Mesenchymal stem cell (in vitro differentiated cells and primary cell): ENCODE results near the gene TOM1.
"Not testable (repeated sequence)": the region's sequence is repeated elsewhere in the genome, so short reads cannot be mapped to it uniquely, and the experiment has no call there.

Experiments used
- DNase-seq: peaks from one replicate; pipeline ENCODE4 v3.0.0-alpha.2; 2013
- H2AFZ ChIP-seq: one replicate; pipeline ENCODE4 v1.6.1; 2013; ENCODE audit warnings: low read depth, mild to moderate bottlenecking, control low read depth, inconsistent platforms, low read length, moderate library complexity
- H2AK5ac ChIP-seq: 2 replicates; pipeline ENCODE4 v1.6.1; 2013; ENCODE audit warnings: low read length, moderate library complexity, mild to moderate bottlenecking, inconsistent platforms; ENCODE audit not compliant: severe bottlenecking
- H2BK120ac ChIP-seq: one replicate; pipeline ENCODE4 v1.6.1; 2013; ENCODE audit warnings: low read depth, mild to moderate bottlenecking, inconsistent platforms, low read length, moderate library complexity
- H2BK12ac ChIP-seq, 2 experiments: one replicate each; pipeline ENCODE4 v1.6.1; 2013; ENCODE audit warnings: inconsistent platforms in 2 of 2, low read length in 2 of 2, mild to moderate bottlenecking in 2 of 2, moderate library complexity in 2 of 2, control low read depth in 1 of 2
- H2BK15ac ChIP-seq: one replicate; pipeline ENCODE4 v1.6.1; 2013; ENCODE audit warnings: mild to moderate bottlenecking, low read depth, inconsistent platforms; ENCODE audit not compliant: poor library complexity, severe bottlenecking
- H2BK5ac ChIP-seq: 2 replicates; pipeline ENCODE4 v1.6.1; 2013; ENCODE audit warnings: low read depth, mild to moderate bottlenecking, low read length, control low read depth, inconsistent platforms; ENCODE audit not compliant: poor library complexity, severe bottlenecking
- H3K14ac ChIP-seq, 2 experiments: one replicate each; pipeline ENCODE4 v1.6.1; 2013; ENCODE audit warnings: inconsistent platforms in 2 of 2, low read length in 2 of 2, control low read depth in 1 of 2, mild to moderate bottlenecking in 1 of 2, moderate library complexity in 1 of 2
- H3K18ac ChIP-seq, 2 experiments: one replicate each; pipeline ENCODE4 v1.6.1; 2013; ENCODE audit warnings: inconsistent platforms in 2 of 2, low read length in 2 of 2, control low read depth in 1 of 2, low read depth in 1 of 2, mild to moderate bottlenecking in 1 of 2
- H3K23ac ChIP-seq, 2 experiments: one replicate each; pipeline ENCODE4 v1.6.1; 2013; ENCODE audit warnings: inconsistent platforms in 2 of 2, low read length in 2 of 2, mild to moderate bottlenecking in 2 of 2, moderate library complexity in 2 of 2, control low read depth in 1 of 2
- H3K27ac ChIP-seq: 2 replicates; pipeline ENCODE4 v1.5.1; 2013; ENCODE audit warnings: mild to moderate bottlenecking, moderate library complexity, low read length, control low read depth, inconsistent platforms; ENCODE audit not compliant: poor library complexity, severe bottlenecking
- H3K27me3 ChIP-seq, 2 experiments: 2 replicates each; pipeline versions ENCODE4 v1.6.1 to v1.7.0; 2013; ENCODE audit warnings: low read length in 2 of 2, mild to moderate bottlenecking in 2 of 2, moderate library complexity in 2 of 2, control low read depth in 1 of 2, inconsistent platforms in 1 of 2; ENCODE audit not compliant: control insufficient read depth in 1 of 2, insufficient read depth in 1 of 2
- H3K36me3 ChIP-seq, 2 experiments: 2 replicates each; pipeline versions ENCODE4 v1.6.1 to v1.7.0; 2013; ENCODE audit warnings: low read length in 2 of 2, control low read depth in 1 of 2, inconsistent platforms in 1 of 2, low read depth in 1 of 2, mild to moderate bottlenecking in 1 of 2; ENCODE audit not compliant: insufficient read depth in 2 of 2, control insufficient read depth in 1 of 2
- H3K4ac ChIP-seq, 2 experiments: one replicate each; pipeline ENCODE4 v1.6.1; 2013; ENCODE audit warnings: inconsistent platforms in 2 of 2, low read length in 2 of 2, mild to moderate bottlenecking in 2 of 2, moderate library complexity in 2 of 2, control low read depth in 1 of 2, low read depth in 1 of 2
- H3K4me1 ChIP-seq: 2 replicates; pipeline ENCODE4 v1.6.1; 2013; ENCODE audit warnings: low read depth, low read length, control low read depth; ENCODE audit not compliant: control insufficient read depth, insufficient read depth
- H3K4me2 ChIP-seq: 2 replicates; pipeline ENCODE4 v1.6.1; 2013; ENCODE audit warnings: low read length, mild to moderate bottlenecking, inconsistent platforms; ENCODE audit not compliant: poor library complexity, severe bottlenecking
- H3K4me3 ChIP-seq, 2 experiments: 2 replicates each; pipeline versions ENCODE4 v1.5.1 to v1.7.0; 2013; ENCODE audit warnings: low read length in 2 of 2, mild to moderate bottlenecking in 2 of 2, control low read depth in 1 of 2, low read depth in 1 of 2; ENCODE audit not compliant: insufficient read depth in 1 of 2
- H3K79me1 ChIP-seq: replicated peaks from 2 replicates; pipeline ENCODE4 v1.6.1; 2013; ENCODE audit warnings: mild to moderate bottlenecking, control low read depth, low read length, inconsistent platforms; ENCODE audit not compliant: poor library complexity, severe bottlenecking
- H3K9ac ChIP-seq: 2 replicates; pipeline ENCODE4 v1.7.0; 2013; ENCODE audit warnings: mild to moderate bottlenecking, low read length, moderate library complexity
- H3K9me3 ChIP-seq: 2 replicates; pipeline ENCODE4 v1.7.0; 2013; ENCODE audit warnings: mild to moderate bottlenecking, low read length; ENCODE audit not compliant: control insufficient read depth
- H4K8ac ChIP-seq: one replicate; pipeline ENCODE4 v1.6.1; 2013; ENCODE audit warnings: inconsistent platforms, mild to moderate bottlenecking, low read length, moderate library complexity
- H4K91ac ChIP-seq: one replicate; pipeline ENCODE4 v1.6.1; 2013; ENCODE audit warnings: mild to moderate bottlenecking, low read length, inconsistent platforms
- WGBS: methylation state at CpG from one replicate; pipeline ENCODE4 v1.1.7; 2013; ENCODE audit warnings: mixed read lengths; 5-methylcytosine and 5-hydroxymethylcytosine counted together

TOM1 gene

GRCh38 chr22:35393116-35394010 lies 93.7 kb downstream of the TOM1 start:
- H4K8ac ChIP-seq: no peak overlapping the region
- peaks cover 14% of the 10 kb centered on the region for H3K4me1 ChIP-seq
- no peak overlapping the region for H2BK12ac ChIP-seq
- peaks cover 20 to 60% of the 10 kb centered on the region in 2 experiments for H3K36me3 ChIP-seq
- H3K18ac ChIP-seq: no peak overlapping the region
- WGBS: 95% methylated on average over 16 of the region's 16 CpGs
- H2AK5ac ChIP-seq: no peak overlapping the region
- H3K9me3 ChIP-seq: no peaks in the 10 kb centered on the region
- no peak overlapping the region for H3K4ac ChIP-seq
- no peaks in the 10 kb centered on the region for H3K27me3 ChIP-seq
- H2BK15ac ChIP-seq: no peak overlapping the region
- no peak overlapping the region for H2BK120ac ChIP-seq
- no peak overlapping the region for H3K27ac ChIP-seq
- no peak overlapping the region for H3K4me3 ChIP-seq
- no peak overlapping the region for H4K91ac ChIP-seq
- H2AFZ ChIP-seq: no peak overlapping the region
- H3K79me1 ChIP-seq: no peaks in the 10 kb centered on the region
- H2BK5ac ChIP-seq: no peak overlapping the region
- no peak overlapping the region for H3K4me2 ChIP-seq
- H3K9ac ChIP-seq: peak overlapping the region; percentile 45
- no peak overlapping the region for H3K23ac ChIP-seq
- no peak for DNase-seq
- H3K14ac ChIP-seq: no peak overlapping the region

GRCh38 chr22:35394011-35394312 lies 94.3 kb downstream of the TOM1 start:
- H3K79me1 ChIP-seq: no peaks in the 10 kb centered on the region
- no peak for DNase-seq
- peaks cover 14% of the 10 kb centered on the region for H3K4me1 ChIP-seq
- no peak overlapping the region for H3K14ac ChIP-seq
- no peak overlapping the region for H2AK5ac ChIP-seq
- H2BK12ac ChIP-seq: no peak overlapping the region
- H3K27me3 ChIP-seq: no peaks in the 10 kb centered on the region
- no peak overlapping the region for H3K4ac ChIP-seq
- peaks cover 20 to 54% of the 10 kb centered on the region in 2 experiments for H3K36me3 ChIP-seq
- no peak overlapping the region for H3K4me2 ChIP-seq
- peak overlapping the region; percentile 45 for H3K9ac ChIP-seq
- H4K91ac ChIP-seq: no peak overlapping the region
- 79% methylated on average over 4 of the region's 4 CpGs for WGBS
- H2BK5ac ChIP-seq: no peak overlapping the region
- H3K23ac ChIP-seq: no peak overlapping the region
- no peak overlapping the region for H4K8ac ChIP-seq
- H3K4me3 ChIP-seq: no peak overlapping the region
- H2BK15ac ChIP-seq: no peak overlapping the region
- no peak overlapping the region for H3K27ac ChIP-seq
- H3K9me3 ChIP-seq: no peaks in the 10 kb centered on the region
- no peak overlapping the region for H2AFZ ChIP-seq
- H3K18ac ChIP-seq: no peak overlapping the region
- no peak overlapping the region for H2BK120ac ChIP-seq

GRCh38 chr22:35394810-35395563 lies 95.3 kb downstream of the TOM1 start:
- no peak overlapping the region for H2BK5ac ChIP-seq
- peaks cover under 1% of the 10 kb centered on the region for H3K79me1 ChIP-seq
- H3K27ac ChIP-seq: no peak overlapping the region
- no peak overlapping the region for H3K4me2 ChIP-seq
- no peaks in the 10 kb centered on the region for H3K27me3 ChIP-seq
- H3K9ac ChIP-seq: peak overlapping the region; percentile 29
- no peak overlapping the region for H3K18ac ChIP-seq
- no peak overlapping the region for H3K14ac ChIP-seq
- no peak overlapping the region for H2AFZ ChIP-seq
- DNase-seq: no peak
- no peak overlapping the region for H2AK5ac ChIP-seq
- no peak overlapping the region for H3K23ac ChIP-seq
- no peak overlapping the region for H3K4me3 ChIP-seq
- 95% methylated on average over 4 of the region's 5 CpGs for WGBS
- H3K9me3 ChIP-seq: no peaks in the 10 kb centered on the region
- no peak overlapping the region for H2BK15ac ChIP-seq
- H4K91ac ChIP-seq: no peak overlapping the region
- H3K4me1 ChIP-seq: peaks cover 17% of the 10 kb centered on the region
- no peak overlapping the region for H2BK120ac ChIP-seq
- H3K36me3 ChIP-seq: peaks cover 16 to 46% of the 10 kb centered on the region in 2 experiments
- no peak overlapping the region for H4K8ac ChIP-seq
- H2BK12ac ChIP-seq: no peak overlapping the region
- H3K4ac ChIP-seq: no peak overlapping the region

GRCh38 chr22:35396622-35397021 lies 96.9 kb downstream of the TOM1 start:
- not testable (repeated sequence) for H4K91ac ChIP-seq, H3K23ac ChIP-seq, H3K4me2 ChIP-seq, H2BK12ac ChIP-seq, H3K4me3 ChIP-seq, H2BK15ac ChIP-seq, H2AFZ ChIP-seq, H3K4ac ChIP-seq, H3K9ac ChIP-seq, H3K18ac ChIP-seq, H2BK5ac ChIP-seq, H3K27me3 ChIP-seq, DNase-seq, H4K8ac ChIP-seq, H2AK5ac ChIP-seq, H3K9me3 ChIP-seq, H3K14ac ChIP-seq, H3K27ac ChIP-seq
- Histone ChIP-seq H2BK120ac (peak overlapping the region; percentile 3), H3K4me1 (peaks cover 21% of the 10 kb centered on the region), H3K36me3 (peaks cover 16 to 32% of the 10 kb centered on the region in 2 experiments), H3K79me1 (peaks cover 12% of the 10 kb centered on the region)
- WGBS: 90% methylated on average over 4 of the region's 6 CpGs
